Subcutaneous adipose tissue (tissue), 4 donors: ENCODE data around the gene B4GALT5. TPM values are rescaled to one million over a fixed set of nuclear protein-coding genes. Genes with fewer than 3 reads are reported as not detected.

Experiments
- total RNA-seq, 4 donors: library from RNA; depleted of rRNA; stranded (reverse); fragments of >200 nt; gene quantifications; one replicate each; pipeline ENCODE4 v1.1.0, GENCODE V29; 2016
- TF ChIP-seq, protein P1 (sequence below): fragments of 450-650 bp; IDR thresholded peaks from one replicate; pipeline ENCODE4 v1.5.1; 2016; ENCODE audit warnings: low read depth, mild to moderate bottlenecking, control low read depth, antibody characterized with exemption, moderate library complexity

The B4GALT5 gene
- total RNA-seq, 4 donors from 2014 or later = 18.1 to 26.2 (median 21.2) TPM

DNA sequence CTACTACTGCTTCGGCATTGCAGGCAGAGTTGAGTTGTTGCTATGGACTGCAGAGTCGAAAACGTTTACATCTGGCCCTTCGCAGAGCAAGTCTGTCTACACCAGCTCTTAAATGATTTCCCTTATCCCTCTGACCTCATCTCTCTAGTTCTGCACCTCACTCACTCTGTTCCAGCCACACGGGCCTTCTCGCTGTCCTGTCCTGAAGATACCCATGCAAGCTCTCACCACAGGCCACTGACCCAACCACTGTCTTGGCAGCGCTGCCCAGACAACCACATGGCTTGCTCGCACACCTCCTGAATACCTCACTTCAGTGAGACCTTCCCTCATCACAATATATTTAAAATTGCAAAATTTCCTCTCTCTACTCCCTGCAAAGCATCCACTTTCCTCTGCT lies 31.4 kb downstream of the B4GALT5 start:
- TF ChIP-seq, protein P1, sequence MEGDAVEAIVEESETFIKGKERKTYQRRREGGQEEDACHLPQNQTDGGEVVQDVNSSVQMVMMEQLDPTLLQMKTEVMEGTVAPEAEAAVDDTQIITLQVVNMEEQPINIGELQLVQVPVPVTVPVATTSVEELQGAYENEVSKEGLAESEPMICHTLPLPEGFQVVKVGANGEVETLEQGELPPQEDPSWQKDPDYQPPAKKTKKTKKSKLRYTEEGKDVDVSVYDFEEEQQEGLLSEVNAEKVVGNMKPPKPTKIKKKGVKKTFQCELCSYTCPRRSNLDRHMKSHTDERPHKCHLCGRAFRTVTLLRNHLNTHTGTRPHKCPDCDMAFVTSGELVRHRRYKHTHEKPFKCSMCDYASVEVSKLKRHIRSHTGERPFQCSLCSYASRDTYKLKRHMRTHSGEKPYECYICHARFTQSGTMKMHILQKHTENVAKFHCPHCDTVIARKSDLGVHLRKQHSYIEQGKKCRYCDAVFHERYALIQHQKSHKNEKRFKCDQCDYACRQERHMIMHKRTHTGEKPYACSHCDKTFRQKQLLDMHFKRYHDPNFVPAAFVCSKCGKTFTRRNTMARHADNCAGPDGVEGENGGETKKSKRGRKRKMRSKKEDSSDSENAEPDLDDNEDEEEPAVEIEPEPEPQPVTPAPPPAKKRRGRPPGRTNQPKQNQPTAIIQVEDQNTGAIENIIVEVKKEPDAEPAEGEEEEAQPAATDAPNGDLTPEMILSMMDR = no peak

DNA sequence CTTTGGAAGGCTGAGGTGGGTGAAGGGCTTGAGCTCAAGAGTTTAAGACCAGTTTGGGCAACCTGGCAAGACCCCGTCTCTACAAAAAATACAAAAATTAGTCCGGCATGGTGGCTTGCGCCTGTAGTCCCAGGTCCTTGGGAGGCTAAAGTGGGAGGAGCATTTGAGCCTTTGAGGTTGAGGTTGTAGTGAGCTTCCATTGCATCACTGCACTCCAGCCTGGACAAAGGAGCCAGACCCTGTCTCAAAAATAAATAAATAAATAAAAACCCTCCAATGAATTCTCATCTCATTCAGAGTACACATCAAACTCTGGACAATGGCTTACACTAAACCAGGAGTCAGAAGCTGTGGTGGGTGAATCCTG lies 31.8 kb downstream of the B4GALT5 start:
- TF ChIP-seq, protein P1 = no peak

DNA sequence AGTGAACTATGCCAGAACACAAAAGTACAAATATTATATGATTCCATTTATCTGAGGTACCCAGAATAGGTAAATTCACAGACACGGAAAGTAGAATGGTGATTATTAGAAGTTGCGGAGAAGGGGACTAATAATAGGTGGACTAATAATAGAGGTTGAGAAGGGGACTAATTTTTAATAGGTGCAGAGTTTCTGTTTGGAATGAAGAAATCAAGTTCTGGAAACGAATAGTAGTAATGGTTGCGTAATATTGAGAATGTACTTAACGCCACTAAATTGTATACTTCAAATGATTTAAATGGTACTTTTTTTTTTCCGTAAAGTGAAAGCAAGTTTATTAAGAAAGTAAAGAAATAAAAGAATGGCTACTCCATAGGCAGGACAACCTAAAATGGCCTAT lies 33.2 kb downstream of the B4GALT5 start:
- TF ChIP-seq, protein P1 = no peak

DNA sequence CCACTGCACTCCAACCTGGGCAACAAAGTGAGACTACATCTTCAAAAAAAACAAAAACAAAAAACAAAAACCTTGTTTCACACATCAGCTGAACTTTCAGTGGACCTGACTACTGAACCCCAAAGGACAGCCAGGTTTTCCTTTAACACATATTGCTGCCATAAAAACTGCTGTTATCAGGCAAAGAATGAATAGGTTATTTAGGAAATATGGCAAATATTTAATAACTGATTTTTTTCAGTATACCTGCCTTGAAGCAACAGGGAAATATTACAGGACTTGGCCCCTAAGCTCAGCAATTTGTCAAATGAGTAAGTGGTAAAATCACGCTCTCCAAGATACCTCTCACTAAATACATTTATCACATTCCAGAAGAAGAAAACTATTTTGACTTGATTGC lies 34.0 kb downstream of the B4GALT5 start:
- TF ChIP-seq, protein P1 = no peak

DNA sequence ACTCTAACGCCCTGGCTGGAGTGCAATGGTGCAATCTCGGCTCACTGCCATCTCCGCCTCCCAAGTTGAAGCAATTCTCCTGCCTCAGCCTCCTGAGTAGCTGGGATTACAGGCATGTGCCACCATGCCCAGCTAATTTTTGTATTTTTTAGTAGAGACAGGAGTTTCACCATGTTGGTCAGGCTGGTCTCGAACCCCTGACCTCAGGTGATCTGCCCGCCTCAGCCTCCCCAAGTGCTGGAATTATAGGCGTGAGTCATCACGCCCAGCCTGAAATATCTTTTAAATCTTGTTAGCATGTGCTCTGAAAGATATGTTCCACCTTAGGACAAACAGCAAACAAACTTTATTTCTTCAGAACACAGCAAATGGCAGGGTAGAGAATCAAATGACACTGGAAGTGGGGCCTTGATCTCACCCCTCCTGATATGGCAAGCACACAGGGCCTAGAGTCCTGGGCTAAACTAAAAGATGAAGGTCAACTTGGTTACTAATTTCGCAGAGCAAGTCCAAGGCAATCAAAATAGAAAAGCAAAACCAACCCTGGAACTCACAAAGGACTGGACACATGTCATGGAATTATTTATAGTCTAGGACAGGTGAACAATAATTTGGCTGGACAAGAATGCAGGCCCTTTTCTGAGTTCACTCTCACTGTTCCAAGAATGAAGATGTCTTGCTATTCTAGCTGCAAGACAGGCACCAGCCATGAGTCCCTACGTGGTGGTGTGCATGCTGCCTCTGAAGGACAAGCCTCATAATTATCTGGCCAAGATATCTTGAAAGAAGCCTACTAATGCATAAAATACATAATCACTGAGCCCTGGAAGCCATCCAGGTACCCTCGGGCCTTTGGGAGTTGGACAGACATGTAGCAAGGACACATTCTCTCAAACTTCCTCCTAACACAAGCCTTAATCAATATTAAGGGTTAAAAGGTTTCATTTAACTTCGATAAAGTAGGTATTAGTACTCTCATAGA lies 35.6 kb downstream of the B4GALT5 start:
- TF ChIP-seq, protein P1 = no peak

DNA sequence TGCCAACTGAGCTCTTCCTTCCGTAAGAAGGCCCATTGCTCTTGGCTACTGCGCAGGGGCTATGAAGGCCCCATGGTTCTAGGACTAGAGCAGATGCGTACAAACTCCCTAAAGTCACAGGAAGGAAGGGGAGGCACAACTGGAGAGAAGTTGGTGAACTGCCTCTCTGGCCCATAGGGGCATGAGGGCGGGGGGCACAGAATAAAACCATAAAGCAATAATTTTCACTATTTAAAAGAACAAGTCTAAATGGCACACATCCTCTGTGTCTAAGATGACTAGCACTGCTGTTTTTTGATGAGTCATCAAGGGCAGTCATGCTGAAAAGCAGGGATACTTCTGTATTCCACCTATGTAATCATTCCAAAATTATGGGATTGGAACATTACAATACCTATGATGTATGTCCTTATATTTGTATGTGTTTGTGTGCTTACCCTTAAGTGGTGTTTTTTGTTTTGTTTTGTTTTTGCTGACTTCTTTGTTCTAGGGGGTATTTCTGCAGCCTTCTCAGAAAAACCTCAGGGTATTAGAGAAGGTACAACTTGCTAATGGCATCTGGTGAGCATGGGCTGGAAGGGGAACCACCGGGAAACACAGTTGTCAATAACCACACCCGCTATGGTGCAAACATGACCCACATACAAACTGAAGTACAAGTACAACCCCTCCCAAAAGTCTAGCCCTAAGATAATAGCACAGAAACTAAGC lies 36.9 kb downstream of the B4GALT5 start:
- TF ChIP-seq, protein P1 = no peak
